Glutamatergic neuron (in vitro differentiated cells): ENCODE data around the gene COX4I2. TPM values are rescaled to one million over a fixed set of nuclear protein-coding genes. Genes with fewer than 3 reads are reported as not detected.
"Not testable (repeated sequence)": the region's sequence is repeated elsewhere in the genome, so short reads cannot be mapped to it uniquely, and the experiment has no call there.

ENCODE experiments used
- DNase-seq: peaks from one replicate; pipeline ENCODE4 v3.0.0; 2022
- H3K27ac Mint-ChIP-seq: one replicate; pipeline ENCODE4 v1.8.0; 2020; ENCODE audit warnings: mild to moderate bottlenecking, mixed read lengths, inconsistent platforms; ENCODE audit not compliant: unreplicated experiment
- H3K27me3 Mint-ChIP-seq: one replicate; pipeline ENCODE4 v1.8.0; 2020; ENCODE audit warnings: mild to moderate bottlenecking, moderate library complexity, mixed read lengths, inconsistent platforms; ENCODE audit not compliant: unreplicated experiment
- H3K36me3 Mint-ChIP-seq: one replicate; pipeline ENCODE4 v1.8.0; 2020; ENCODE audit warnings: mild to moderate bottlenecking, mixed read lengths, inconsistent platforms; ENCODE audit not compliant: unreplicated experiment
- H3K4me1 Mint-ChIP-seq: one replicate; pipeline ENCODE4 v1.8.0; 2020; ENCODE audit warnings: mild to moderate bottlenecking, low read depth, mixed read lengths, inconsistent platforms; ENCODE audit not compliant: unreplicated experiment
- H3K4me3 Mint-ChIP-seq: one replicate; pipeline ENCODE4 v1.8.0; 2020; ENCODE audit warnings: mild to moderate bottlenecking, mixed read lengths, inconsistent platforms; ENCODE audit not compliant: unreplicated experiment
- H3K9me3 Mint-ChIP-seq: one replicate; pipeline ENCODE4 v1.8.0; 2020; ENCODE audit warnings: mild to moderate bottlenecking, moderate library complexity, mixed read lengths, inconsistent platforms; ENCODE audit not compliant: unreplicated experiment
- total RNA-seq: library from RNA; stranded (reverse); fragmentation: NEBNext Ultra II Directional; extraction: Animal tissue kit (Norgen Biotek cat#: 25700); gene quantifications from one replicate; pipeline ENCODE4 v1.2.1, GENCODE V29; 2021; ENCODE audit not compliant: unreplicated experiment
- TF ChIP-seq, protein P1 (sequence below): fragments of 200-600 bp; sonication (generic); IDR thresholded peaks from one replicate; pipeline ENCODE4 v1.5.0; 2021; ENCODE audit not compliant: partially characterized antibody, unreplicated experiment

COX4I2 gene
- total RNA-seq, 1 donor from 2014 or later: not detected

DNA sequence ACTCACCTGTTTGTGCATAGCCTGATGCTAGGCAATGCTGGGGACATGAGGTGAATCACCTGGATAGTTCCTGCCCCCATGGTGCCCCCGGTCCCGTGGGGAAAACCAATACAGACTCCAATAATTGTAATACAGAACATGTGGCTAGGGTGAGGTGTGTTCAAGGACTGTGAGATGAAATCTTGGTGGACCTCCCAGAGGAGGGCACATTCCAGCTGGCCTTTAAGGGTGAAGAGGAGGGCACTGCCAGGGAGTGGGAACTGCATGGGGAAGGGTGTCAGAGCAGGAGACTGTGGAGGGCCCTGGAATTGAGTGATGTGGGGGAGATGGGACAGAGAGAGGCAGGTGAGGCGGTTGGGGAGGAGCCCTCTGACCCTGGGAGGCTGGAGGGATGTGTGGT is 2.5 kb downstream of the COX4I2 start:
- Mint-ChIP-seq H3K4me3 (no peak overlapping the region), H3K27ac (no peak overlapping the region), H3K36me3 (no peaks in the 10 kb centered on the region), H3K27me3 (peaks cover 13% of the 10 kb centered on the region), H3K9me3 (peaks cover 7% of the 10 kb centered on the region), H3K4me1 (peaks cover 9% of the 10 kb centered on the region)
- DNase-seq: no peak
- TF ChIP-seq, protein P1, sequence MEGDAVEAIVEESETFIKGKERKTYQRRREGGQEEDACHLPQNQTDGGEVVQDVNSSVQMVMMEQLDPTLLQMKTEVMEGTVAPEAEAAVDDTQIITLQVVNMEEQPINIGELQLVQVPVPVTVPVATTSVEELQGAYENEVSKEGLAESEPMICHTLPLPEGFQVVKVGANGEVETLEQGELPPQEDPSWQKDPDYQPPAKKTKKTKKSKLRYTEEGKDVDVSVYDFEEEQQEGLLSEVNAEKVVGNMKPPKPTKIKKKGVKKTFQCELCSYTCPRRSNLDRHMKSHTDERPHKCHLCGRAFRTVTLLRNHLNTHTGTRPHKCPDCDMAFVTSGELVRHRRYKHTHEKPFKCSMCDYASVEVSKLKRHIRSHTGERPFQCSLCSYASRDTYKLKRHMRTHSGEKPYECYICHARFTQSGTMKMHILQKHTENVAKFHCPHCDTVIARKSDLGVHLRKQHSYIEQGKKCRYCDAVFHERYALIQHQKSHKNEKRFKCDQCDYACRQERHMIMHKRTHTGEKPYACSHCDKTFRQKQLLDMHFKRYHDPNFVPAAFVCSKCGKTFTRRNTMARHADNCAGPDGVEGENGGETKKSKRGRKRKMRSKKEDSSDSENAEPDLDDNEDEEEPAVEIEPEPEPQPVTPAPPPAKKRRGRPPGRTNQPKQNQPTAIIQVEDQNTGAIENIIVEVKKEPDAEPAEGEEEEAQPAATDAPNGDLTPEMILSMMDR: no peak

DNA sequence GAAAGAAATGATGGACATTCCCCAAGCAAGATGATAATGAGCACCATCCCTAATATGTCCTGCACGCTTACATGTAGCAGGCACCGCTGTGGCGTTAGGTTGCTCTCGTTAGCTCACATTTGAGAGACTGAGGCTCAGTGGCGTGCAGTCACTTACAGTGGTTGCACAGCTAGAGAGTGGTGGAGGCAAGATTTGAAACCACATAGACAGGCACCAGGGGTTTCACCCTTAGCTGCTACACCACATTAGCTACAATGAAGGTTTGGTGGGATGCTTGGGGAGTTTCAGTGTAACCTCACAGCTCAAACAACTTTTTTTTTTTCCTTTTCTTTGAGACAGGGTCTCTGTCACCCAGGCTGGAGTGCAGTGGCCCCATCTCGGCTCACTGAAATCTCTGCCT is 3.7 kb downstream of the COX4I2 start:
- Mint-ChIP-seq H3K9me3 (peaks cover 5% of the 10 kb centered on the region), H3K4me1 (peaks cover 9% of the 10 kb centered on the region), H3K27me3 (peaks cover 9% of the 10 kb centered on the region), H3K36me3 (no peaks in the 10 kb centered on the region), H3K4me3 (no peak overlapping the region), H3K27ac (no peak overlapping the region)
- TF ChIP-seq, protein P1: no peak
- DNase-seq: no peak

DNA sequence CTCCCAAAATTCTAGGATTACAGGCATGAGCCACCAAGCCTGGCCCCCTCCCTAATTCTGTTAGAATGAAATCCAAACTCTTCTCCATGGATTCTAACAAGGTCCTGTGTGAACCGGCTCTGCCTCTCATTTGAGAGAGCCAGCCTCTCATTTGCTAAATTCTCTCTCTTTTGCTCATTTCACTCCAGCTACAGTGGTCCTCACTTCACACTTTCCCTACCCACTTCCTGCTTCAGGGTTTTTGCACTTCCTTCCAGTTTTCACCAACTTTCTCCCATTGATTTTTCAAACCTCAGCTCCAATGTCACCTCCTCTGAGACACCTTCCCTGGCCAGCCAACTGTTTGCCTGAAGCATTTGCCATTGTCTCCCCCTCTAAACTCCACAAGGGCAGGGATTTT is 5.1 kb downstream of the COX4I2 start:
- no peaks in the 10 kb centered on the region for H3K36me3 Mint-ChIP-seq

DNA sequence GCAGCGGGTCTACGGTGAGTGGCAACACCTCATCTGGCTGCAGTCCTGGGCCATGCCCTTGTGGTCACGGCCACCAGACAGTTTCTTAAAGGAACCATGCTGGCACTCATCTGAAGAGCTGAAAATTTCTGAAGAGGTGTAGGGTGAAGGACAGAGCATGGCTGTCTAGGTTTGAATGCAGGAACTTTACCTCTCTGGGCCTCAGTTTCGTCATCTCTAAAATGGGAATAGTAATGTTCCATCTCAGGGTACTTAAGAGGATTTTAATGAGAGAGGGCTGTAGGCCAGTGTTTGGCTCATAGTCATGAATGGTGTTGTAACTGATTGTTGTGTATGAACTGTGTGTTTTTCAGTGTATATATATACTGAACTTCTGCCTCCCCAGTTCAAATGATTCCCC is 5.8 kb downstream of the COX4I2 start:
- no peak for DNase-seq
- no peak overlapping the region for H3K4me3 Mint-ChIP-seq
- peaks cover 4% of the 10 kb centered on the region for H3K4me1 Mint-ChIP-seq

More for the DNA sequence above, 5.1 kb downstream of the COX4I2 start:
- Mint-ChIP-seq H3K4me3 (peak overlapping the region; percentile 1), H3K27ac (no peak overlapping the region), H3K9me3 (peaks cover 5% of the 10 kb centered on the region), H3K27me3 (peaks cover 10% of the 10 kb centered on the region), H3K4me1 (peaks cover 7% of the 10 kb centered on the region)
- no peak for DNase-seq
- TF ChIP-seq, protein P1: no peak

DNA sequence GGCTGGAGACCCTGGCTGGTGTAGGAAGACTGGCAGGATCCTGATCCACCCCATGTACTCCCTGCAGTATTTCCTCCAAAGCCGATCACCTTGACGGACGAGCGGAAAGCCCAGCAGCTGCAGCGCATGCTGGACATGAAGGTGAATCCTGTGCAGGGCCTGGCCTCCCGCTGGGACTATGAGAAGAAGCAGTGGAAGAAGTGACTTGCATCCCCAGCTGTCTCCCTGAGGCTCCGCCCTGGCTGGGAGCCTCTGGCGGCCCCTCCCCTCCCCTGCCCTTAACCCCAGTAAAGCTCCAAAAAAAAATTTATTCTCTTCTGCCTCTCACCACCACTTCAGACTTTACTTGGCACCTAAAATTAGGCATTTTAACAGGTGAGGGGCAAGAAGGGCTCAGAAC is 7.0 kb downstream of the COX4I2 start:
- Mint-ChIP-seq H3K4me1 (peaks cover 4% of the 10 kb centered on the region), H3K4me3 (no peak overlapping the region), H3K9me3 (peaks cover 12% of the 10 kb centered on the region), H3K36me3 (no peaks in the 10 kb centered on the region), H3K27me3 (peaks cover 14% of the 10 kb centered on the region), H3K27ac (no peak overlapping the region)
- no peak for DNase-seq
- TF ChIP-seq, protein P1: no peak

More for the DNA sequence above, 5.8 kb downstream of the COX4I2 start:
- no peak overlapping the region for H3K27ac Mint-ChIP-seq
- TF ChIP-seq, protein P1: no peak
- H3K9me3 Mint-ChIP-seq: peaks cover 9% of the 10 kb centered on the region
- H3K36me3 Mint-ChIP-seq: no peaks in the 10 kb centered on the region
- H3K27me3 Mint-ChIP-seq: peaks cover 14% of the 10 kb centered on the region

DNA sequence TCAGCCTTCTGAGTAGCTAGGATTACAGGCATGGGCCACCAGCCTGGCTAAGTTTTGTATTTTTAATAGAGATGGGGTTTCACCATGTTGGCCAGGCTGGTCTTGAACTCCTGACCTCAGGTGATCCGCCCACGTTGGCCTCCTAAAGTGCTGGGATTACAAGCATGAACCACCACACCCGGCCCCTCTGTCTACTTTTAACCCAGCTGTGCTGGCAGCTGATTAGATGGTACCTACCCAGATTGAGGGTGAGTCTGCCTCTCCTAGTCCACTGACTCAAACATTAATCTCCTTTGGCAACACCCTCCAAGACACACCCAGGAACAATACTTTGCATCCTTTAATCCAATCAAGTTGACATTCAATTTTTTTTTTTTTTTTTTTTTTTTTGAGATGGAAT is 10.4 kb downstream of the COX4I2 start:
- H3K4me1 Mint-ChIP-seq, H3K27ac Mint-ChIP-seq, DNase-seq, H3K36me3 Mint-ChIP-seq, H3K4me3 Mint-ChIP-seq: not testable (repeated sequence)
- Mint-ChIP-seq H3K27me3 (peaks cover 20% of the 10 kb centered on the region), H3K9me3 (peaks cover 12% of the 10 kb centered on the region)
